ENCODE results near the gene DNER. TPM values are rescaled to one million over a fixed set of nuclear protein-coding genes. Genes with fewer than 3 reads are reported as not detected.

The DNER gene
- total and polyA plus RNA-seq, 2 donors (not counting 3 experiments of a cell fraction or from before 2014, with no cell fraction given) = 0.01 TPM; not detected in 1

DNA sequence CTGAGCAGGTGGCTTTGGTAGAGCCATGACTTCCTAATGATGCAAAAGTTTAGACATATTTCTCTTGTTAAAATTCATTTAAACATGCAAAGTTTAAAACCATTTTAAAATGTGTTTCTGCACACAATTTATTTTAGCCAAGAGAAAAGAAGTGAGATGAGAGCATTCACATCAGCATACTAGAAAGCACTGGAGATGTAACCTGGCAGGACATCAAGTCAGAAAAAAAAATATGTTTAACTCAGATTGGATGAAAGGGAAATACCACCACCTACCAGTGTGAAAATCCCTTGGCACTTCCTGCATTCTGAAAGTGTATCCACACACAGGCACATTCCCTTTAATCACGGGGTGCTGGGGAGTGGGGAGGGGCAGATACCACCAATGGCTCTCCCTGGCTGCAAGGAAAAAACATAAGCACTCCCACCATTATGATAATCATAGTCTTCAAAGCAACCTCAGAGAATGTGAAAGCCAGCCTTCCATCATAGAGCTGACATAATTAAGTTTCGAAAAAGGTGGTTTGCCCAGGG, 25.0 kb downstream of the DNER start:
- no peak for DNase-seq (ENCODE audit: low read depth, low spot score)
- BruUV-seq (replicated peaks) = no TSS peak
- Histone ChIP-seq H3K27ac (ENCODE audit: insufficient read depth, low read depth, low read length) (no peak overlapping the region), H3K9me1 (replicated peaks; ENCODE audit: control insufficient read depth, extremely low read depth, insufficient read depth, low read length) (no peaks in the 10 kb centered on the region), H3K79me2 (ENCODE audit: control insufficient read depth, insufficient read depth, low read length) (no peaks in the 10 kb centered on the region), H3K9ac (replicated peaks; ENCODE audit: extremely low read depth, insufficient read depth, low read length) (no peak overlapping the region), H3K9me3 (replicated peaks; ENCODE audit: control insufficient read depth, insufficient read depth, low read length) (no peaks in the 10 kb centered on the region), H2AFZ (ENCODE audit: low read depth, low read length) (no peak overlapping the region), H3K4me1 (ENCODE audit: control insufficient read depth, extremely low read depth, insufficient read depth, low read length) (no peaks in the 10 kb centered on the region), H3K36me3 (ENCODE audit: control insufficient read depth in 2 of 2, extremely low read depth in 1 of 2, insufficient read depth in 2 of 2, low read length in 2 of 2) (no peaks in the 10 kb centered on the region), H4K20me1 (replicated peaks; ENCODE audit: control insufficient read depth, extremely low read depth, insufficient read depth, low read length) (no peaks in the 10 kb centered on the region), H3K27me3 (ENCODE audit: control insufficient read depth in 2 of 2, insufficient read depth in 2 of 2, low read length in 2 of 2) (no peaks in the 10 kb centered on the region), H3K4me2 (ENCODE audit: insufficient read depth, low read length) (no peak overlapping the region), H3K4me3 (replicated peaks in 1 of 3; ENCODE audit: insufficient read depth in 1 of 3, low read depth in 1 of 3, low read length in 3 of 3) (no peak overlapping the region)
- intact Hi-C loops (cut with micrococcal nuclease) (no loop called here), dilution Hi-C loops (cut with MboI; ENCODE audit: extremely low pct_ligation_motif_present, low sequenced_read_pairs) (no loop called here)
- ChIA-PET POLR2A (no interaction called here), CTCF (no interaction called here)
- no peak for TF ChIP-seq EZH2 (IDR thresholded peaks at IDR 0.05; ENCODE audit: borderline replicate concordance, low read depth, low read length, severe bottlenecking)
- TF ChIP-seq JUN (IDR thresholded peaks at IDR 0.05; ENCODE audit: borderline replicate concordance, insufficient read depth, insufficient read length, low read depth) = no peak
- TF ChIP-seq POLR2AphosphoS5 (IDR thresholded peaks at IDR 0.05; ENCODE audit: insufficient read depth, low read depth, low read length) = no peak
- no peak for TF ChIP-seq CTCF (IDR thresholded peaks at IDR 0.05; ENCODE audit: extremely low read depth in 1 of 2, insufficient read depth in 1 of 2, low read depth in 1 of 2, low read length in 2 of 2)
- no peak for TF ChIP-seq POLR2A (IDR thresholded peaks at IDR 0.05; ENCODE audit: low read depth, low read length)
- no peak for TF ChIP-seq MYC (IDR thresholded peaks at IDR 0.05; ENCODE audit: low read depth, low read length)
- no peak for TF ChIP-seq FOS (IDR thresholded peaks at IDR 0.05; ENCODE audit: borderline replicate concordance, insufficient read depth, low read length)
- FAIRE-seq = no peak
